Measurements from ENCODE around the gene PARD3. TPM values are rescaled to one million over a fixed set of nuclear protein-coding genes. Genes with fewer than 3 reads are reported as not detected.
A peak's percentile ranks its signal among the peaks of the same experiment; 100 is the strongest.

Gene PARD3
- total RNA-seq, 4 donors from 2014 or later: 115 to 226 (median 141) TPM

DNA sequence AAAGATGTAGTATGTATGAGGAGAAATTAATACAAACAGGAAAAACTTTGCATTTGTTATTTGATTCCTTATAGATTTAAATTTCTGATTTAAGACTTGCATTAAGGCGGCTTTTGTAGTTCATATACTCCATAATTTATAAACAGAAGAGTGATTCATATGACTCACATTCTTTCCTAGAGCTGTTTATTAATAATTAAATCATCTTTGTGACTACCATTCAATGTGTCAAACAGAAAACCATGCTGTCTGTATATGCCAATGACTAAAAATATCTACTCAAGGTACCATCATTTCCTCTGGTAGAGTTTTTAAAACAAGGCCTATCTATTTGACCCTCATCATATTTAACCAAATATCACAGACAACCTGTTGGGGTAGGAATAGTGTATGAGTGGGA is 501.7 kb downstream of the PARD3 start:
- no peaks in the 10 kb centered on the region for H3K4me1 ChIP-seq
- H3K27ac ChIP-seq: no peak overlapping the region
- H3K27me3 ChIP-seq: no peaks in the 10 kb centered on the region
- no peak overlapping the region for H3K4me3 ChIP-seq
- H3K36me3 ChIP-seq: no peaks in the 10 kb centered on the region
- DNase-seq (ENCODE audit: low spot score in 2 of 2): no peak
- TF ChIP-seq EP300 (IDR thresholded peaks at IDR 0.05) (no peak), POLR2A (IDR thresholded peaks at IDR 0.05) (no peak), CTCF (IDR thresholded peaks at IDR 0.05) (no peak), POLR2AphosphoS5 (IDR thresholded peaks at IDR 0.05) (no peak)
- no peaks in the 10 kb centered on the region for H3K9me3 ChIP-seq
- WGBS: 74% methylated on average over 1 of the region's 1 CpG

DNA sequence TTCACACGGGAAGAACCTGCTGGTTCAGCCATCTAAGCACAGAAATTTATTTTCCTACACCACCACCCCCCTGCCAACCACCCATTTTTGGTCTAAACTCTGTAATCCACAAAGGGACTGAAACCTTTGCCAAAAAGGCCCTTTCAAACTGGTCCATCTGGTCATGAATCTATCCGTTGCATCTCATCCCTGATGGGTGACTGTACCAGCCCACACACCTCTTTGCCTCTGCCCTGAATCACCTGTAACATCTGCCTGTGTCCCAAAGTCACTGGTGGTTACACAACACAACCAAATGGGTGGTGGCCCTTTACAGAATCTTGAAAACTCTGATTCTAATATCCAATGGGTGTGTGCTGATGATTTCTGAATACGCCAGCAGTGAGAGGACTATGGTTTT is 503.4 kb downstream of the PARD3 start:
- Histone ChIP-seq H3K27me3 (no peaks in the 10 kb centered on the region), H3K4me3 (no peak overlapping the region), H3K9me3 (no peaks in the 10 kb centered on the region), H3K36me3 (no peaks in the 10 kb centered on the region), H3K27ac (no peak overlapping the region), H3K4me1 (no peaks in the 10 kb centered on the region)
- DNase-seq (ENCODE audit: low spot score in 2 of 2): no peak
- 75% methylated on average over 3 of the region's 3 CpGs for WGBS
- TF ChIP-seq POLR2A (IDR thresholded peaks at IDR 0.05): no peak
- TF ChIP-seq CTCF (IDR thresholded peaks at IDR 0.05): no peak
- no peak for TF ChIP-seq POLR2AphosphoS5 (IDR thresholded peaks at IDR 0.05)
- TF ChIP-seq EP300 (IDR thresholded peaks at IDR 0.05): no peak

- no peaks in the 10 kb centered on the region for H3K9me3 ChIP-seq
- no peak for DNase-seq (ENCODE audit: low spot score in 2 of 2)
- no peaks in the 10 kb centered on the region for H3K27me3 ChIP-seq
- no peak for TF ChIP-seq POLR2A (IDR thresholded peaks at IDR 0.05)
- TF ChIP-seq CTCF (IDR thresholded peaks at IDR 0.05): no peak
- TF ChIP-seq EP300 (IDR thresholded peaks at IDR 0.05): no peak
- TF ChIP-seq POLR2AphosphoS5 (IDR thresholded peaks at IDR 0.05): no peak
- no peak overlapping the region for H3K27ac ChIP-seq
- 91% methylated on average over 4 of the region's 4 CpGs for WGBS
- no peak overlapping the region for H3K4me3 ChIP-seq
- H3K4me1 ChIP-seq: peaks cover 2% of the 10 kb centered on the region
- H3K36me3 ChIP-seq: no peaks in the 10 kb centered on the region
Observed at GRCh38 chr10:34310234-34310633, 504.9 kb downstream of the PARD3 start.

DNA sequence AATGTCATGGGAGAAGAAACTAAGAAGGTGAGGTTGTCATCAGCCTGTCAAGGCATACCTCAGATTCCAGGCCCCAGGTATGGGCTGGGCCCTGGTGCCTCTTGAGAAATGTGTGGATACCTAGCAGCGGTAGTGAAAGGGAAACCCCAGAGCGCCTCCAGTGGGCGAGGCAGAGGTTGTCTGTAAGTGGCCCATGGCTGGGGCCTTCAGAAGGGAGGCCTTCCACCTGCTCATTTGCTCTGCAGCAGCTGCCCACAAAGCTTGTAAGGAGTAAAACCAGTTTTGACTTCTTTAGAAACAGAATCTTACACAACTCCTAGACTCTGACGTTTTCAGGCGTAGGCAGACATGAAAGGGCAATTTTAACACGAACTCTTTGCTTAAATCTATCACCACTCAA is 509.9 kb downstream of the PARD3 start:
- Histone ChIP-seq H3K4me1 (peaks cover 2% of the 10 kb centered on the region), H3K27me3 (no peaks in the 10 kb centered on the region), H3K9me3 (no peaks in the 10 kb centered on the region), H3K4me3 (no peak overlapping the region), H3K36me3 (no peaks in the 10 kb centered on the region), H3K27ac (peak overlapping the region; percentile 49)
- 55% methylated on average over 6 of the region's 6 CpGs for WGBS
- TF ChIP-seq POLR2AphosphoS5 (IDR thresholded peaks at IDR 0.05): peak in 1 of 3 donors; percentile 33
- TF ChIP-seq CTCF (IDR thresholded peaks at IDR 0.05): peak; percentile 13 to 50
- TF ChIP-seq EP300 (IDR thresholded peaks at IDR 0.05): no peak
- no peak for TF ChIP-seq POLR2A (IDR thresholded peaks at IDR 0.05)
- DNase-seq (ENCODE audit: low spot score in 2 of 2): peak in 1 of 2 donors; percentile 71

GRCh38 chr10:34303022-34303421 is 512.1 kb downstream of the PARD3 start:
- WGBS: 97% methylated on average over 2 of the region's 2 CpGs
- no peak for DNase-seq (ENCODE audit: low spot score in 2 of 2)
- H3K27me3 ChIP-seq: no peaks in the 10 kb centered on the region
- no peaks in the 10 kb centered on the region for H3K9me3 ChIP-seq
- no peak overlapping the region for H3K4me3 ChIP-seq
- no peaks in the 10 kb centered on the region for H3K36me3 ChIP-seq
- TF ChIP-seq CTCF (IDR thresholded peaks at IDR 0.05) (no peak), POLR2A (IDR thresholded peaks at IDR 0.05) (no peak), POLR2AphosphoS5 (IDR thresholded peaks at IDR 0.05) (no peak), EP300 (IDR thresholded peaks at IDR 0.05) (no peak)
- H3K27ac ChIP-seq: no peak overlapping the region
- H3K4me1 ChIP-seq: peaks cover 8% of the 10 kb centered on the region
